GM23338 (cell line): ENCODE data around the gene KRT7. TPM values are rescaled to one million over a fixed set of nuclear protein-coding genes. Genes with fewer than 3 reads are reported as not detected.

Source experiments
- ATAC-seq: fragments of 200-7000 bp; cut with Tn5 transposase; 3 replicates; pipeline ENCODE4 v1.9.1; 2020
- DNase-seq: peaks from one replicate; pipeline ENCODE4 v3.0.0-alpha.2; 2015; ENCODE audit warnings: low spot score
- H2AFZ ChIP-seq: fragments of 200-600 bp; sonication (generic); 2 replicates; pipeline ENCODE4 v1.8.0; 2016; ENCODE audit warnings: antibody characterized with exemption, mild to moderate bottlenecking, moderate library complexity
- H3F3A ChIP-seq: fragments of 200-600 bp; sonication (generic); replicated peaks from 2 replicates; pipeline ENCODE4 v1.8.0; 2017; ENCODE audit warnings: antibody characterized with exemption, mixed run types, low read depth
- H3K27ac ChIP-seq: fragments of 200-600 bp; sonication (generic); 2 replicates; pipeline ENCODE4 v1.6.1; 2016; ENCODE audit warnings: low read depth
- H3K27me3 ChIP-seq: fragments of 200-600 bp; sonication (generic); 2 replicates; pipeline ENCODE4 v1.8.0; 2016; ENCODE audit warnings: mild to moderate bottlenecking, mixed run types, moderate library complexity; ENCODE audit not compliant: insufficient read depth
- H3K36me3 ChIP-seq: fragments of 200-600 bp; sonication (generic); 2 replicates; pipeline ENCODE4 v1.8.0; 2016; ENCODE audit warnings: mild to moderate bottlenecking; ENCODE audit not compliant: insufficient read depth
- H3K4me1 ChIP-seq: fragments of 200-600 bp; sonication (generic); 2 replicates; pipeline ENCODE4 v1.8.0; 2016; ENCODE audit warnings: mild to moderate bottlenecking, moderate library complexity; ENCODE audit not compliant: insufficient read depth
- H3K4me2 ChIP-seq: fragments of 200-600 bp; sonication (generic); 2 replicates; pipeline ENCODE4 v1.7.1; 2017; ENCODE audit warnings: mixed run types
- H3K4me3 ChIP-seq: fragments of 200-600 bp; sonication (generic); 2 replicates; pipeline ENCODE4 v1.6.1; 2016; ENCODE audit warnings: mixed run types
- H3K79me2 ChIP-seq: fragments of 200-600 bp; sonication (generic); replicated peaks from 2 replicates; pipeline ENCODE4 v1.8.0; 2017; ENCODE audit warnings: mild to moderate bottlenecking; ENCODE audit not compliant: insufficient read depth
- H3K9me2 ChIP-seq: fragments of 200-600 bp; sonication (generic); 2 replicates; pipeline ENCODE4 v1.8.0; 2017; ENCODE audit not compliant: insufficient read depth
- H4K20me1 ChIP-seq: fragments of 200-600 bp; sonication (generic); replicated peaks from 2 replicates; pipeline ENCODE4 v1.8.0; 2017; ENCODE audit warnings: mild to moderate bottlenecking; ENCODE audit not compliant: insufficient read depth
- H3K27ac Mint-ChIP-seq: 2 replicates; pipeline ENCODE4 v1.8.0; 2020; ENCODE audit warnings: inconsistent platforms, mild to moderate bottlenecking, moderate library complexity, mixed read lengths
- H3K27me3 Mint-ChIP-seq: 3 replicates; pipeline ENCODE4 v1.8.0; 2022; ENCODE audit warnings: low read depth, mild to moderate bottlenecking, moderate library complexity, mixed read lengths, inconsistent platforms; ENCODE audit not compliant: insufficient read depth, poor library complexity
- H3K36me3 Mint-ChIP-seq: 3 replicates; pipeline ENCODE4 v1.8.0; 2021; ENCODE audit warnings: low read depth, mild to moderate bottlenecking, inconsistent platforms, moderate library complexity, mixed read lengths
- H3K4me1 Mint-ChIP-seq: 3 replicates; pipeline ENCODE4 v1.8.0; 2020; ENCODE audit warnings: mild to moderate bottlenecking, inconsistent platforms, mixed read lengths
- H3K4me3 Mint-ChIP-seq: 3 replicates; pipeline ENCODE4 v1.8.0; 2021; ENCODE audit warnings: moderate library complexity, mild to moderate bottlenecking, inconsistent platforms, mixed read lengths
- H3K9me3 Mint-ChIP-seq: 3 replicates; pipeline ENCODE4 v1.8.0; 2020; ENCODE audit warnings: moderate library complexity, mild to moderate bottlenecking, inconsistent platforms, mixed read lengths
- CREB1 ChIP-seq: fragments of 250-450 bp; sonication (Bioruptor Pico); IDR thresholded peaks from 2 replicates; pipeline ENCODE4 v1.5.0; 2020; ENCODE audit warnings: low read depth, mild to moderate bottlenecking, moderate library complexity
- CTCF ChIP-seq, 2 experiments: fragments of 200-600 bp in 1 of 2; sonication (generic) in 1 of 2; conservative IDR thresholded peaks; 2 replicates each; pipeline versions ENCODE4 v1.5.1 to v1.6.1; 2016 to 2017; ENCODE audit warnings: antibody characterized with exemption in 2 of 2, low read depth in 2 of 2, mild to moderate bottlenecking in 2 of 2, moderate library complexity in 1 of 2
- ETS1 ChIP-seq: IDR thresholded peaks from 2 replicates; pipeline ENCODE4 v1.6.1; 2016; ENCODE audit warnings: antibody characterized with exemption
- EZH2phosphoT487 ChIP-seq: fragments of 200-600 bp; sonication (generic); IDR thresholded peaks from one replicate; pipeline ENCODE4 v1.8.1; 2018; ENCODE audit warnings: antibody characterized with exemption; ENCODE audit not compliant: unreplicated experiment
- NANOG ChIP-seq: IDR thresholded peaks from 2 replicates; pipeline ENCODE4 v1.6.1; 2016; ENCODE audit warnings: antibody characterized with exemption, borderline replicate concordance
- POLR2AphosphoS5 ChIP-seq: IDR thresholded peaks from 2 replicates; pipeline ENCODE4 v1.6.1; 2016; ENCODE audit warnings: antibody characterized with exemption, low read depth
- REST ChIP-seq: IDR thresholded peaks from one replicate; pipeline ENCODE4 v1.6.1; 2018; ENCODE audit warnings: antibody characterized with exemption; ENCODE audit not compliant: unreplicated experiment
- ZNF114 ChIP-seq: fragments of 250-450 bp; sonication (Bioruptor Pico); IDR thresholded peaks from 2 replicates; pipeline ENCODE4 v1.5.0; 2020; ENCODE audit warnings: mild to moderate bottlenecking, moderate library complexity
- ZNF331 ChIP-seq: fragments of 250-450 bp; sonication (Bioruptor Pico); IDR thresholded peaks from 2 replicates; pipeline ENCODE4 v1.5.0; 2020; ENCODE audit warnings: low read depth, mild to moderate bottlenecking, moderate library complexity
- ZNF462 ChIP-seq: fragments of 250-450 bp; sonication (Bioruptor Pico); IDR thresholded peaks from 2 replicates; pipeline ENCODE4 v1.5.0; 2020; ENCODE audit warnings: mild to moderate bottlenecking, moderate library complexity
- polyA plus RNA-seq: library from polyadenylated mRNA; unstranded; fragments of >200 nt; fragmentation: Nextera tagmentation; extraction: Ambion mirVana; gene quantifications from 2 replicates; pipeline ENCODE4 v1.2.1, GENCODE V29; 2016
- total RNA-seq: library from RNA; depleted of rRNA; stranded (reverse); fragments of >200 nt; shearing (Covaris generic); gene quantifications from 2 replicates; pipeline ENCODE4 v1.2.3, GENCODE V29; 2014

The KRT7 gene
- total and polyA plus RNA-seq, 2 experiments from 2014 or later = 6.5 to 9.4 TPM

- TF ChIP-seq NANOG (no peak), ZNF462 (CRISPR knock-in tag) (no peak), POLR2AphosphoS5 (no peak)
Measured at GRCh38 chr12:52232203-52232673, 805 bp upstream of the KRT7 start (continued).

GRCh38 chr12:52233462-52234207 lies 592 bp downstream of the KRT7 start:
- peak; percentile 49 for DNase-seq
- TF ChIP-seq EZH2phosphoT487 (no peak), REST (no peak), CTCF (conservative IDR thresholded peaks at IDR 0.05; ENCODE audit: low read depth in 2 of 2) (no peak), ZNF114 (CRISPR knock-in tag) (no peak), CREB1 (CRISPR knock-in tag) (no peak), ZNF331 (CRISPR knock-in tag) (no peak), ETS1 (no peak), NANOG (no peak)

More at GRCh38 chr12:52233462-52234207, 592 bp downstream of the KRT7 start:
- 0 out of 2 replicates have a peak, but pooled peaks cover 5% of the 10 kb centered on the region for H3K9me2 ChIP-seq
- H3K36me3 Mint-ChIP-seq = peaks cover 5% of the 10 kb centered on the region
- H3K4me2 ChIP-seq = peak overlapping the region; percentile 90
- peak overlapping the region; percentile 97 for H2AFZ ChIP-seq
- H3K4me1 ChIP-seq = peaks cover 37% of the 10 kb centered on the region
- H3K4me3 ChIP-seq = peak overlapping the region; percentile 65
- no peak overlapping the region for H3K27ac ChIP-seq
- no peak overlapping the region for H3K27ac Mint-ChIP-seq
- H3K27me3 Mint-ChIP-seq = peaks cover 45% of the 10 kb centered on the region
- H3K9me3 Mint-ChIP-seq = no peaks in the 10 kb centered on the region
- no peaks in the 10 kb centered on the region for H3K79me2 ChIP-seq
- no peaks in the 10 kb centered on the region for H3F3A ChIP-seq
- no peaks in the 10 kb centered on the region for H3K36me3 ChIP-seq
- H3K4me3 Mint-ChIP-seq = peak overlapping the region; percentile 79
- peaks cover 37% of the 10 kb centered on the region for H3K27me3 ChIP-seq
- no peaks in the 10 kb centered on the region for H4K20me1 ChIP-seq
- peaks cover 55% of the 10 kb centered on the region for H3K4me1 Mint-ChIP-seq
- ATAC-seq = peak; percentile 68
